NCI-H446 (cell line): ENCODE data around the gene MOCS2.

ENCODE experiments used
- DNase-seq, 2 experiments: peaks; one replicate each; lab custom pipeline; 2025; lab: John Stamatoyannopoulos, UW

Gene MOCS2

GRCh38 chr5:53095217-53095616, 14.3 kb downstream of the MOCS2 start:
- DNase-seq, result no peak

- DNase-seq, result no peak
These were observed 17.3 kb downstream of the MOCS2 start for GRCh38 chr5:53092242-53092641.

DNA sequence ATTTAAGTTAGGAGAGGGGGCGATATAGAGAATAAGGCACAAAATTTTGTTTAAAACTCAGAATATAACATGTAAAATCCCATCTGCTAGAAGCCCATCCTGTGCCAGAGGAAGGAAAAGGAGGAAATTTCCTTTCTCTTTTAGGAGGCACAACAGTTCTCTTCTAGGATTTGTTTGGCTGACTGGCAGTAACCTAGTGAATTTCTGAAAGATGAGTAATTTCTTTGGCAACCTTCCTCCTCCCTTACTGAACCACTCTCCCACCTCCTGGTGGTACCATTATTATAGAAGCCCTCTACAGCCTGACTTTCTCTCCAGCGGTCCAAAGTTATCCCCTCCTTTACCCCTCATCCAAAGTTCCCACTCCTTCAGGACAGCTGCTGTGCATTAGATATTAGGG, 18.3 kb downstream of the MOCS2 start:
- peak in 1 of 2 experiments; percentile 62 for DNase-seq

GRCh38 chr5:53090229-53090628, 19.3 kb downstream of the MOCS2 start:
- no peak for DNase-seq

DNA sequence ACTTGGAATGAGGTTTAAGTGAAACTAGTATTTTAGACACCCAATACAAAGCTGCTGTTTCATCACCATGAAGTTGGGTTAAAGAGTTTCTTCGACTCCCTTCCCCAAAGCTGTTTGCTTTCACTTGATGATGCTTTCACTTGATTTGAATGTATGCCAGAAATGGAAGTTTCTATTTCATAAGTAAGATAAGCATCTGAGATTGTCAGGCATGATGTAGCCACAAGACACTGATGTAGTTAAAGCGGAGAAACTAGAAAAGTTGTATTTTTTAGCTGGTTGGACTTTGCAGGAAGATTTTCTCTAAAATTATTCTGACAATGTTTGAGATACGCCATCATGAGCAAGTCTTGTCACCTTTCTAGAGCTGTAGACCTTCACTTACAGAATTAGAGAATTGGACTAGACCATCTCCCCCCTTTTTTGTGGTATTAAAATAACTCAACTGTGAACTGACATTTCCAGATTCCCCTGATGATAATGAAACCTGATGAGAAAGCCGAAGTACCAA, 20.0 kb downstream of the MOCS2 start:
- DNase-seq, result no peak

GRCh38 chr5:53087621-53088121, 21.9 kb downstream of the MOCS2 start:
- DNase-seq, result no peak

DNA sequence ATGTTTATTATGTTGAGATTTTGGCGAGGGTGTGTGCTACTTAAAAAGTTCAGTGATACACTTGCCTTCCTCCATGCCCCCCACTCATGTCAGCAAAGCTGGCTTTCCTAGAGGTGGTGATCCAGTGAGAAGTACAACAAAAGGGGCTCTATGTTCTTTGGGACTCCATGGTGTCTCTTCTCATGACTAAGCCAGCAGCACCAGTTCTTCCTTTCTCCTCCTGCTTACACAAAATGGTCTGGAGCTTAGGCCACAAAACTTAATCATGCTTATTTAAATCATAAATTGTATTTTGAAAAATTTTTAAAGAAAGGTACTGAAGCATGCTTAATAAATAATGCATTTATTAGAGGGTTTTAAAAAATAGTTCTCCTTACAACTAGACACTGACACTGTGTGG, 22.4 kb downstream of the MOCS2 start:
- no peak for DNase-seq

DNA sequence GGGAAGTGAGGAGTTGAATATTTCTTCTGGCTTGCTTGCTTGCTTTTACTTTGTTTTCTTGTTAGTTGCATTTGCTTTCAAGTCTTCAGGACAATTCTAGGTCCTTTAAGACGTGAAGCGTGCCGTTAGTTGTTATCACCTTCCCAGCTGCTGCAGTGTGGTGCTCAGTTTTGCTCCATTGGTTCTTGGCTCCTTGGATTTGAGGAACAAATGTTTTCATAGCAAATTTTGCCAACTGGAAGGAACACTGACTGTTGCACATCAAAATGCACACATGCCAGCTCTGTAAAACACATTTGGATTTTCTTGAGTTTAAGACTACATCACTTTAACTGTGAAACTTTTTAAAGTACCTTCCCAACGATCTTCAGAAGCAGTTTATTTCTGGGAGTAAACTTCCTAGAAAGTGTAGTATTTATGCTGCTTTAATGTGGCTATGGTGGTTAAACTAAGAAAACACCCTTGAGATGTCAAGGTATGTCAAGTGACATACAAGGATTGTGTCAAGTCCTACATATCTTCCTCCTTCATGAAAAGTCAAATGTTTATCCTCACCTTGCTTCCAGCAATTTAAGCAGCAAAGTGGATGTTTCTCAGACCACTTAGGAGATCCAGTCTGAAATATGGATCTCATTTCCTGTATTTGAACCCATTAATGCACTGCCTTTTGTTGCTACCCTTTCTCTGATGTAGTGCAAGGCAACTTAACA, 24.9 kb downstream of the MOCS2 start:
- no peak for DNase-seq

DNA sequence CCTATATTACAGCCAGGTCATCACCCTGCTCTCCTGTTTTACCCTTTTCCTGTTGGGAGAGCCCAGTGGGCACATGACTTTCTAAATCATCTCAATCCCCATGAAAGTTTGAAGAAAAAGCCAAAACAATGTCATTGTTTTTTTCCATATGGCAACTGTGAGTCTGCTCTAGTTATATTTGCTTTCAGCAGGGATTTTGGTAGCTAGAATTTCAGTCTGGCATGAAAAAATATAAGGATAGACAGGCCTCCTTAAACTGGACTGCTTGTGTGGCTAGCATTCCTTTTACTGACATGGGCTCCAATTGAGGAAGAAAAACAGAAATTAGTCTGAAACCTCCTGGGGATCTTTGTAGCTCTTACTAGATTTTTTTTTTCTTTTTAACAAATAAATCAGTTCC, 25.6 kb downstream of the MOCS2 start:
- no peak for DNase-seq

DNA sequence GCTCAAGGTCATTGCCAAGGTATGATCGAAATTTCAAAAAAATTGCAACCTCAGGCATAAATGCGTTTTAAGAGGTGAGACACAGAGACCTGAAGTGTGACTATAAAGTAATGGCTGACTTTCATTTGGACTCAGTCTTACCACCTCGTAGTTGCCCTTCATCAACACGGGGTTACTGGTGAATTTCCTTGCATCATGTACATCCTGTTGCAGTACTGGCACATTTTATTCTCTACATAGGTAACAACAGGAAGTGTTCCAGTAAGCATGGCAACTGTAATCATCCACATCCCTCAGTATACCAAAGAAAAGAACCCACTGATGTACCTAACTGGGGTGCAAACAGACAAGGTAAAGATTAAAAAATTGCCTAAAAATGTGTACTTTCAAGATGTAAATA, 29.3 kb downstream of the MOCS2 start:
- DNase-seq, result no peak

GRCh38 chr5:53076014-53076583, 33.5 kb downstream of the MOCS2 start:
- DNase-seq, result no peak

GRCh38 chr5:53073348-53073747, 36.2 kb downstream of the MOCS2 start:
- peak in 1 of 2 experiments; percentile 26 for DNase-seq

DNA sequence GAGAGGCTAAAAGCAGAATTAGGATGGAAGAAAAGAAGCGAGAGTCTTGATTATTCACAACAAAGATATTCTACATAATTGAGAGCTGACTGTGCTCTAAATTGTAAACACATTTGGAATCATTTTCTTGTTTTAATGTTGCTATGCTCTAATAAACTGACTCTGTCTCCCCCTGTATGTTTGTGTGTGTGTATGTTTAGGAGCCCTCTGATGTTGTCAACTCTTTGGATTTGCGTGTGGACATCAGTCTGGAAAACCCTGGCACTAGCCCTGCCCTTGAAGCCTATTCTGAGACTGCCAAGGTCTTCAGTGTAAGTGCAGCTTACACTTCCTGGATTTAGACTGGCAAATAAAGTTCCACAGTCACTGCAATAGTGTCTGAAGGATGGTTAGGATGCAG, 37.8 kb downstream of the MOCS2 start:
- no peak for DNase-seq

- no peak for DNase-seq
These were observed 38.3 kb downstream of the MOCS2 start for GRCh38 chr5:53071298-53071697.

GRCh38 chr5:53069626-53070025, 39.9 kb downstream of the MOCS2 start:
- no peak for DNase-seq

GRCh38 chr5:53068291-53068836, 41.2 kb downstream of the MOCS2 start:
- DNase-seq, result no peak

- no peak for DNase-seq
These were observed 41.9 kb downstream of the MOCS2 start for GRCh38 chr5:53067641-53068040.

- no peak for DNase-seq
These were observed 43.5 kb downstream of the MOCS2 start for GRCh38 chr5:53066088-53066487.

DNA sequence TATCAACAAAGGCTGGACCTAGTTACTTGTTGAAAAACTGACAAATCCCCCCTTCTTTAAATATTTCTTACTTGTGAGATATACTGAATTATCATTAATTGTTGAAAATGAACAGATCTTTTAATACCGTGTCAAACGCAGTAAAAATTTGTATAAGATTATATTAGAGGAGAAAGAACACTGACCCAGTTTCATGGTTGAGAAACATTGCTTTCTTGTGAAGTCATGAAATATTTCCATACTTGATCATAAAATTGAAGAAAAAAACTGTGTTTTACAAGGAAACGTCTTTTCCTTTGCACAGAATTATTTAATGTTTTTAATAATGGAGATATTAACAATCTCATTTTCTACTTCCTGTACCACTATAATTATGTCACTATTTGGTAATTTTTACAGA, 45.8 kb downstream of the MOCS2 start:
- DNase-seq, result no peak

DNA sequence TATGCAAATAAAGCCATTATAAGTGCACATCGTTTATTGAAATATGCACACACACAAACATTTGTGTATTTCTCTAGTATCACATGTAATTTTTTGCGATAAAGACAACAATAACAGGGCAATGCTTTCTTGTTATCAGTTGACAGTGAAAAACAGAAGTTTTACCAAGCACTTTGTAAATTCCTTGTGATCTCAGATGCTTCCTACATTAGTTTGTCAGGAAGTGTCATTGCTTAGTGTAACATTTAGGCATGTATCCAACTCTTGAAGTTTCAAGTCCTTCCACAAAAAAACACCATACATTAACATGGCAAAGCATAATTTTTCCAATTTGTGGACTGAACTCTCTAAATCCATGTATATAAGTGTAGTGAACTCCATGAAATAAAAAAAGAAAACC, 46.4 kb downstream of the MOCS2 start:
- no peak for DNase-seq

DNA sequence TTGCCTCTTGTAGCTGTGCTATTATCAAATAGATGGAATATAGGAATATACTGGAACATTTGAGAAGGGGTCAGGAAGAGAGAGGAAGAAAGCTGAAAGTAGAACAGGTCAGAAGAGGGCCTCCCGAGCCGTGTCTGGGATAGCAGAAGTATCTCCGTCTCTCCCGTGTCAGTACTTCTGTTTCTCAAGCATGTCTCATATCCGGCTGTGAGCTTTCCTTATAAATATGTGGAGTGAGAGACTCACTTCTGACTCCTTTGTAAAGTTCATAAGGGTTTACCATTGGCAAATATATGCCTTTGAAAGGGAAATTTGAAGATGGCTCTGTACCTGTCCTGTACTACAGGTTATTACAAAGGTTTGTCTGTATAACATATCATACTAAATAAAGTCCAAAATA, 50.3 kb downstream of the MOCS2 start:
- no peak for DNase-seq

DNA sequence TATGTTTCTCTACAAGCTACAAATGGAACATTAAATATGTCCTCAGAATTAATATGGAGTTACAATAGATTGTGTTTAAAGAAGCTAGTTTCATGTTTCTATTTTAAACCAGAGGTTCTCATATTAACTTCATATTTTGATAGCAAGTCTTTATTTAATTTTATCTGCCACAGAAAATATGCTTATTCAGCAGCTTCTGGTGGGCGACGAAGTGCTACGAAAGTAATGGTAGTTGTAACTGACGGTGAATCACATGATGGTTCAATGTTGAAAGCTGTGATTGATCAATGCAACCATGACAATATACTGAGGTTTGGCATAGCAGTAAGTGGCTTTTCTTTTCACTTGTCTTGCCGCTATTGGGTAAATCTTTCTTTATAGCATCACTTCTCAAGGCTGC, 54.2 kb downstream of the MOCS2 start:
- no peak for DNase-seq

DNA sequence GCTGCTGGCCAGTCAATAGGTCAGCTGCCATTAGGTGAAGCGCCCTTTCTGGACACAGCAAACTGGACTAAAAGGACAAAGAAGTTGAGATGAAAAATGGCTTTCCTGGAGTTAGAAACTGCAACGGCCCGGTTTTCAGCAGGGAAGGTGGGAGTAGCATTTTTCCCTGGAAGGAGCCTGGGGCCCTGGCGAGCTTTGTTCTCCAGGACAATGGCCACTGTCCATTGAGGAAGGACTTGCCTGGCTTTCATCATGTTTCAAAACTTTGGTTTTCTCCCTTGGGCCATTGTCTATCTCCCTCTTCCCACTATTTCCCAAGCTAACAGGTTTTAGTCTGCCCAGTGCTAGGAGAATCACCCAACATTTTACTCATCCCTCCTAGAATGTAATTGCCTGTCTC, 56.2 kb downstream of the MOCS2 start:
- no peak for DNase-seq
